ENCODE data around the gene SEZ6L.
A peak's percentile ranks its signal among the peaks of the same experiment; 100 is the strongest.
"Not testable (repeated sequence)": the region's sequence is repeated elsewhere in the genome, so short reads cannot be mapped to it uniquely, and the experiment has no call there.

Gene SEZ6L

DNA sequence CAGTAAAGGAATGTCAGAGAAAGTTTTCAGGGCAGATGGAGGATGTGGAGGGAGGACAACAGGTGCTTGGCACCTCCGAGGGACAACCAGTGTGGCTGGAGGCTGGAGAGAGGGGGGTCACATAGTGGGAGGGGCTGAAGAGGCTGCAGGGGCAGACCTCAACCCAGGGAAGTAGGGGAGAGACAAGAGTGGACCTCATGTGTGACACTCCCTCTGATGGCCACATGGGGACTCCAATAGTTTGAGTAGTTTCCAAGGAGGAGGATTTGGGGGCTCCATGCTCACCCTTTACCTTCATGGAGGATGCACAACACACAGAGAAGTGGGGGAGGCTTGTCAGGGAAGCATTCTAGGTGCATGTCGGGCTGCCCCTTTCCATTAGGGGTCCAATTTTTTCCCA, 224.7 kb downstream of the SEZ6L start:
- DNase-seq = no peak

DNA sequence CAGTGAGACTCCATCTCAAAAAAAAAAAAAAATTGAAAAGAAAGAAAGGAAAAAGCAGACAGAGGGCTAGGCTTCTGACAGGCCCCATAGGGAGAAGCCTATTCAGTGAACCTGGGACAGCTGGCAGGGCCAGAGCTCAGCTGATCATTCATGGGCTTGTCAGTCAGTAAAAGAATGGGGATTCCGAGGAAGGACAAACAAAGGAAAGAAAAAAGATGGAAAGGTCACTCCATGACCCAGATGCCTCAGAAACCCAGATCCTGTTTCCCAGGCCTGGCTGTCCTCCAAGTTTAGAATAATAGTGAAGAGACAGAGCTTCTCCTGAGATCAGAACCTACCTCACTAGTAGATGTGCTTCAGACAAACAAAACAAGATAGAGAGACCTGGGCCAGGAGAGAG, 225.5 kb downstream of the SEZ6L start:
- DNase-seq = no peak

DNA sequence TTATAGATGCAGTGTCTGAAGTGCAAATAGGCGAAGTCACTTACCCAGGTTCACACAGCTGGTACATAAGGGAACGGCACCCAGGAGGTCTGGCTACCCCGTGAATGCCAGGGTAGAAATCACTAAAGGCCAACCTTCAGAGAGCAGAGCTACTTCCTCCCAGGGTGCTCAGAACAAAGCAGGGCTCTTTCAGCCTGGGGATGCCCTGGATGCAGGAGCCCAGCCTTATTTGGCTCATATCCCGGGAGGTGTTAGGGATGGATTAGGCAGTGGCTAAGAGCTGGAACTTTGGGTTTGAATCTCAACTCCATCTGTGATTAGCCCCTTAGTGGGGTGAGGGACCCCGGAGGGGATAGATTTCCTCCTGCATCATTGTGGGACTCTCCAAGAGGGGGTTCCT, 226.7 kb downstream of the SEZ6L start:
- DNase-seq = no peak

DNA sequence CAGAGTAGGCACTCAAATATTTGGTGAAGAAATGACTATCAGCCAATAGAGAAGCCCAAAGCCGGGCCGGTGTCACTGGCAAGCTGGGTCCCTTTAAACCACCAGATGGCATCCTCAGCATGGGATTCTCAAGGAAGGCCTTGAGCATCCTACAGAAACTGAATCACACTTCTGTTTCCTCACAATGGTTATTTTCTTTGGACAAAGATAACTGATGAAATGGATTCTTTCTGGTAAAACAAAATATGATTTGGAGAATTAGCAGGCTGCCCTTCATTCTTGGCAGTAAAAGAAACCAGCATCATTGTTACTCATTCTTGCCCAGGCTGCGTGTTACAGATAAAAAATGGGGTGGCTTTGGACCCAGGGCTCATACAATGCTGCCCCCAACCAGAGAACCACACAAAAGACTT, 229.5 kb downstream of the SEZ6L start:
- DNase-seq = no peak

DNA sequence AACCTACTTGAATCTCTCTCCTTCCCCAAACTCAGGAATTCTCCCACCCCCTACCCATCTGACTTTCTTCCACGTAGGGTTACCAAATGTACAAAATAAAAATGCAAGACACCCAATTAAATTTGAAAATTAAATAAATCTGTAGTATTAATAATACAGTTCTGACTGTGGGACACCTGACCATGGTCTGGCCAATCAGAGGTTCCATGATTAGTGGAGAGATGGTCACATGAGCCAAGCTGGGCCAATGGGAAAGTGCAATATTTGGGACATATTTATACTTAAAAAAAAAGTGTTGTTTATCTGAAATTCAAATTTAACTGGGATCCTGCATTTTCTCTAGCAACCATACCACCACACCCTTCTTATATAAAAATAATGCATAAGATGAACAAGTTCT, 230.0 kb downstream of the SEZ6L start:
- no peak for DNase-seq

DNA sequence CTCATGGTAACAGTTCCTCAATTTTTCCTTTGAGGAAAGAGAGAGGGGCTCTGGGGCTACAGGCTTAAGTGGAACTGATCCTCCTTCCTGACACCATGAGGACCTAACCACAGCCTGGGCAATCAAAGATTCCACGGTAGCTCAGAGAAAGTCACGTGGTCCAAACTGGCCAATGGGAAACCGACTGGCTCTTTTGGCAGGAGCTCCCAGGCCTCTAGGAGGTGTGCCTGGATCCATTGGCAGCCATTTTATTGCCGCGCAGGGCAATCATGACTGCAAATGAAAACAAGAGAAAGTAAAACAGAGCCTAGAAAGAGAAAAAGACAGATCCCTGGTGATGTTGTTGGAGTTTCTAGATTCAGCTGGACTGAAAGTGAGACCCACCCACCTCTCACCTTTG, 232.5 kb downstream of the SEZ6L start:
- DNase-seq = no peak

DNA sequence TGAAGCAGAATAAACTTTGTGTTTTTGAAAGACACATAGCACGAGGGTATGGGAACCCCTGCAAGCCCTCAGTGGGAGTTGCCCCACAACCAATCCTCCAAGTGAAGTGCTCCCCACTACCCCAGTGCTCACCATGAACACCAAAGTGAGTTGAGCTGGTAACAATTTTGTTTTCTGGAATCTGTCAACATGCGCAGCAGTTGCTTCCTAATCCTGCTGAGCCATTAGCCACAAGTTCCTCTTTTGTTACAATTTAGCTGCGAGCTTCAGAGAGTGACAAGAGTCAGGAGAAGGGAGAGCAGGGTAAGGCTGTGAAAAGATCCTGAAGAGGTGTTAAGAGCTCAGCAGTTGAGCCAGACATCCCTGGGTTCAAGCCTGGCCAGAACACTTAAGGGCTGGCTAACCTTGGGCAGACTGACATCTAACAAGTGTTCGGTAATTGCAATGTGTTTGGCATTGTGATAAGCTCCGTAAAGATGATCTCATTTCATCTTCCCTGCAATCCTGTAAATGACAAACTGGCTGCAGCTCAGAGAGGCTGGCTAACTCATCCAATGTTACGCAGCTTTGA, 235.7 kb downstream of the SEZ6L start:
- no peak for DNase-seq

DNA sequence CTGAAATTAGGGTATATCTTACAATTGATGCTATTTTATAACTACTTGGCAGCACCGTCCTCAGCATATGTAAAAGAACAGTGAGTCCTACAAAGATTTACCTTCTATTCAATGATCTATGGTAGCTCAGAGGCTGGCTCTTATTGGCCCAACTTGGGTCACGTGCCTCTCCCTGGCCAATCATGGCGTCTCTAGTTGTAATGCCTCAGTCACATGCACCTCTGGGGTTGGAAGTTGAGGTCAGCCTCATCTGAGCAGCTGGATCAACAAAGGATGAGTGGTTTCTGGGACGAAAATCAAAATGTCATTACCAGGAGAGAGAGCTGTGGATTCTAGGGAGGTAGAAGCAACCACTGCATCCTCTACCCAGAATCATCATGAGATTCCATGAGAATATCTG, 236.9 kb downstream of the SEZ6L start:
- no peak for DNase-seq

DNA sequence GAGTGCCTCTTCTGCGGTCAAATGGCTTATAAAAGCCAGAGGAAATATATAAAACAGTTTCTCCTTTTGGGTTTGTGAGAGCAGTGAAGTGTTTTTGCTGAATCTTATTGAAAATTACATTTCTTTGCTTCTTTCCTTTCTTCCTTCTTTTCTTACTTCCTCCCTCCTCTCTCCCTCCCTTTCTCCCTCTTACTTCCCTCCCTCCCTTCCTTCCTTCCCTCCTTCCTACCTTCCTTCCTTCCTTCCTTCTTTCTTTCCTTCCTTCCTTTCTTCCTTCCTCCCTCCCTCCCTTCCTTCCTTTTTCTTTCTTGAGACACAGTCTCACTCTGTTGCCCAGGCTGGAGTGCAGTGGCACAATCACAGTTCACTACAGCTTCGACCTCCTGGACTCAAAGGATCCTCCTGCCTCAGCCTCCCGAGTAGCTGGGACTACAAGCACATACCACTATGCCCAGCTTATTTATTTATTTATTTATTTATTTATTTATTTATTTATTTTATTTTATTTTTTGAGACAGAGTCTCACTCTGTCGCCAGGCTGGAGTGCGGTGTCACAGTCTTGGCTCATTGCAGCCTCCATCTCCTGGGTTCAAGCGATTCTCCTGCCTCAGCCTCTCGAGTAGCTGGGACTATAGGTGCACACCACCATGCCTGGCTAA, 239.4 kb downstream of the SEZ6L start:
- not testable (repeated sequence) for DNase-seq

DNA sequence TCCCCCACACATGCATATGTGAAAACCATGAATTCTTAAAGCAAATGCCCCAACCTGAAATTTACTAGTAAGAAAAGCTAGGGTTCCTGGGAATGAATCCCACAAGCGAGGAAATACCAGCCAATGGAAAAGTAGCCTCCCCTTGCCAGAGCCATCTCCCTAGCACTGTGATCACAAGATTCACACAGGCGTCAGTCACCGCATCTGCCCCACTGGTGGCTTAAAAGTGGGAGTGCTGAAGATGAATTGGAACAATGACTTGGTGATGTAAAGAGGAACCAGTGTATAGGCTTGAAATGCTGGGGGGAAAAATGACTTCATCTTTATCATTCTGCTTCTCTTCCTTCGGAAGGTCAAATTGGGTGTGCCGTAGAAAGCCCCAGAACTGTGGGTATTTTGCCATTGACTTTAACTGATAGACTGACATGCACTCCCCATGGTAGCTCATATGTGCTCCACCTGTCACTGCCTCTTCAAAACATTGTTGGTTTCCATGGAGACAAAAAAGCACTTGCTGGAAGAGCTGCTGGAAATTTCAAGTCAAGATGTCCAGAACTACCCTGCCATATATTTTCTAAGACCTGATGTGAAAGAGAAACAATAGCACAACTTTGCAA, 240.6 kb downstream of the SEZ6L start:
- DNase-seq = no peak

DNA sequence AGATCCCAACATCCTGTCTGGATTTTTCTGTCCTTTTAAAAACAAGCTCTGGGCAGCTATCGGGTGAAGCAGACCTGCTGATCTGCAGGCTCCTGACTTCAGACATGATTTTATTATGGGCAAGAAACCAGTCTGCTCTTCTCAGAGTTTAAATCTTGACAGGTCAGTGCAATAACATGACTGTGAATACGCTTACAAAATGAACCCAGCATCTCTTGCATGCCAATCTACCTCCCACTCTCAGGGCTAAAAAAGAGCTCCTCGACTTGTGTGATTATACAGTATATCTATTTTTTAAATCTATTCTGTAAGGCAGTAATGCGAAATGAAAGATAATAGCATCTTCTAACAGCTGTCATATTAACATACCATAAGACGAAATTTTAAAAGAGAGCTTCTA, 241.1 kb downstream of the SEZ6L start:
- no peak for DNase-seq

DNA sequence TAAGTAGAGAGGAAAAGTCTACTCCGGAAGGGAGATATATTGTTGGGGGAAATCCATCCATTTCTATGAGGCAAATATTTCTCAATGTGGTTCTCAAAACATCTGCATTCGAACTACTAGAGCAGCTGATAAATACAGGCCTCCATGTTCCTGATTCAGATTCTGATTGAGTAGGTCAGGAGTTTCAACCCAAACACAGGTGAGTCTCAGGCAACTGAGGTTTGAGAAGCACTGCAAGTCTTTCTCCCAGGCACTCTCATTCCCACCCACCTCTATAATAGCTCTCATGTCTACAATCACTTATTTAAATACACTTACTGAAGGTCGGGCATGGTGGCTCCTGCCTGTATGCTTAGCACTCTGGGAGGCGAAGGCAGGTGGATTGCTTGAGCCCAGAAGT, 245.1 kb downstream of the SEZ6L start:
- no peak for DNase-seq

DNA sequence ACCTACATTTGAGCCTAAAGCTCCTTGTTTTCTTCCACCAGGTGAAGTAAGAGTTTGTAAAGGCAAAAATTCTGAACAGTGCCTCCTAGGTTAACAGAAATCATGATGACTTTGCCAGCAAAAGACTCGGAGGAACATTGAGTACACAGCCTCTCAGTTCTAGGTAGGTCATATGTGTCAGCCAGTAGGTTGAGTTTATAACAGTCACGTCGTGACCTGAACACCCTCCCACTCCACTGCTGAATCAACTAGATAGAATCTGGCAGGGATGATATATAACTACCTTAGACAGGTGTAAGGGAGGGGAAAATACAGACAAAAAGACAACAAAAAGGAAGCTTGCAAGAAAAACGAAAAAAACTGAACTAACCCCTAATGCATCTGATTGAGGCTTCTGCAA, 247.0 kb downstream of the SEZ6L start:
- no peak for DNase-seq

DNA sequence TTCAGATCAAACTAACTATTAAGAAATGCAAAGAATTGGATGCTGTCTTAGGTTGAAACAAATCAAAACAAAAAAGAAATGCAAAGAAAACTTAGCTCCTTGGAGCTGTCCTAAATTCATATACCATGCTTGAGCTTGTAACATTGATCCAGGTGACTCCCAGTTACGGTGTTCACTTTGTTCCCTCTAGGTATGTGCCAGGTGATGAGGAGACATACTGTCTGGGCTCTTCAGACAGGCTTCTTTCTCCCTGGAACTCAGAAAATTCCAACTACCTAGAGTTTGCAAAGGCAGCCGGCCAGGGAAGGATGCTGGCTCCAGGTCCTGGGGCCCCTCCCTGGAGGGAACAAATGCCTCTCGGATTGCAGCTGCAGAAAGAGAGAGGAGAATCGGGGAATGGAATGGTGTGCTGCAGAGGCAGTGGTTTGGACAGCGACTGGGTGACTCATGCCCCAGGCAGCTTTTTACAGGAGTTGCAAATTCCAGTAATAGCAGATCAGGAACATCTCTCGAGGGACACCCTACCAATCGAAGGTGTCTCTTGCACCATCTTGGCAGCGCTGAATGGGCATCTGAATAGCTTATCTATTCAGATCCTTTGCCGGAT, 247.5 kb downstream of the SEZ6L start:
- no peak for DNase-seq

DNA sequence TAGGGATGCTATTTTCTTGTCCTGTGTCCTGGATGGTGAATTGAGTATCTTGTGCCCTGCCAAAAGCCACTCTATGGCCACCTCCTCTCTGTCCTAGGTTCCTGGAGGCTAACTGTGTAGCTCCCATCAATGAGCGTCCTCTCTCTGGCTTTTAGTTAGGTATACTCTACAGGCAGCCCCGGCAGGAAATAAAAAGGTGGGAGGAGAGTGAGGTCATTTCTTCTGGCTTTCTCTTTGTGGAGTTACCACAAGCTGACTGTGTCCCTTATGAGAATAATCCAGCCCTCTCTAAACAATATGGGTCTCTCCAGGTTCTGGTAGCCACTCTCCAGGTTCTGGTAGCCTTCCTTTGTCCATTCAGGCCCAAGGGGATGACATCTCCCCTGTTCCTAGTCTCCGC, 248.1 kb downstream of the SEZ6L start:
- DNase-seq = no peak

DNA sequence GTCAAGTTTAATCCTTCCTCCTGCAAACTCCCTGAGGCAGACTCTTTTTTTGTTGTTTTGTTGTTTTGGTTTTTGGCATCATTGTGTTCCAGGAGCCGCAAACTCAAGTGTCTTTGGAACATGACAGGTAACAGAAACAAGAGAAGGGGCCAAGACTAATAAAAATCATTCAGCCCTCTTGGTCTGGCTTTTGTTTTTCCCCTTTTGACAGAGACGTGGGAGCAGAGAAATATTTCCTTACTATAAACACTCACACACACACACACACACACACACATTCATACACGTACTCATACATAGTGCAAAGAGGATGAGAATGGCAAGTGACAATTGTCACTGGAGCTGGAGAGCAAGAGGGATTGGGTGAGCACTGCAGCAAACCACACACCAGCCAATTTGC, 249.4 kb downstream of the SEZ6L start:
- no peak for DNase-seq

DNA sequence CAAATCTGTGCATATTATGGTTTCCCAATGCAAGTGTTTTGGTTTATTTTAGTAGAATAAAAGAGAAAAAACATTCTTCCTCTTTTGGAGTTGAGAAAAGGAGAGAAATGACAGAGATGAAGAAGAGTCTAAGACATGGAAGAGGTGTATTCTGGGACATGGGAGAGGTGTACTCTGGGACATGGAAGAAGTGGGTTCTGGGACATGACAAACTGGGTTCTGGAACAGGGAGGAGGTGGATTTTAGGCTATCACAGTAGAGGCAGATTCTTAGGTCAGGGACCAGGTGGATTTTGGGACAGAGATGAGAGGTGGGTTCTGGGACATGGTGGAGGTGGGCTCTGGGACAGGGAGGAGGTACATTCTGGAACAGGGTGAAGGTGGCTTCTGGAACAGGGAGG, 257.7 kb downstream of the SEZ6L start:
- no peak for DNase-seq

DNA sequence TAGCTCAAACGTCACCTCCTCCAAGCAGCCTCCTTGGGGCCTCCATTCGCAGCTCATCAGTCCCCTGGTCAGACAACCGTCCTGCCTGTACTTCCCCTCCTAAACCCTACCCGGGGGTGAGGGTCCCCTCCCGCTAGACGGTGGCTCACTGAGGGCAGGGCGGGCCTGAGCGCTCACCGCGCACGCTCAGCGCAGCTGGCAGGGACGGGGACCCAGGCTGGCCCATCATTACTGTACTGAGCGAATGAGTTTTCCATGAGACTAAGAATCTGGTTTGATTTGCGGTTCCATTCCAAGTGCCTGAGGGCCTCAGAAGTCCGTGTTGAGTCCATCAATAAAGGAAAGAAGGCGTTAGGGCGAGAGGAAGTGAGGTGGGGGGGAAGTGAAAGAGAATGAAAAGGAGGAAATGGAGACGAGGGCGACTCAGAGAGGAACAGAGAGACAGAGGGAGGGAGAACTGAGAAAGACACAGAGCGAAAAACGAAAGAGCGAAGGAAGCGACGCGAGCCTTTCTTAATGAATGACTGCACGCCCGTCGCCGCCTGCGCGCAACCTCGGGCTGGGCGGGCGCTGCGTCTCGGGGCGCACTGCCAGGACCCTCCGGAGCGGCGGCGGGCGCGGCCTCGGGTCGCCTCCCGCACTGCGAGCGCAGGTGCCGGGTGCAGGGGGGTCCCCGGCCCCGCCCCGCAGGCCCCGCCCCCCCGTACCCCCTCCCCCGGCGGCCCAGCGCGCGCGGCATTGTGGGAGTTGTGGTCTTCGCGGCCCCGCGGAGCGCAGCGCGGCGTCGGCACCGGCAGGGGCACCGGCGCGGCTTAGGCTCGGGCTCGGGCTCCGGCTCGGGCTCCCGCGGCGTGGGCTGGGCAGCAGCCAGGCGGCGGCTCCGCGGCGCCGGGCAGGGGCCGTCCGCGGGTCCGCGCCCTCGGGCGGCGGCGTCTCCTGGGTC, 259.5 kb downstream of the SEZ6L start, which contains the start of gene ASPHD2:
Gene ASPHD2 (plus strand): TSS at position 746 of the 943 bp plus-strand sequence. CDS start 4,356 bp downstream, outside the sequence.
- peak; percentile 75 for DNase-seq

DNA sequence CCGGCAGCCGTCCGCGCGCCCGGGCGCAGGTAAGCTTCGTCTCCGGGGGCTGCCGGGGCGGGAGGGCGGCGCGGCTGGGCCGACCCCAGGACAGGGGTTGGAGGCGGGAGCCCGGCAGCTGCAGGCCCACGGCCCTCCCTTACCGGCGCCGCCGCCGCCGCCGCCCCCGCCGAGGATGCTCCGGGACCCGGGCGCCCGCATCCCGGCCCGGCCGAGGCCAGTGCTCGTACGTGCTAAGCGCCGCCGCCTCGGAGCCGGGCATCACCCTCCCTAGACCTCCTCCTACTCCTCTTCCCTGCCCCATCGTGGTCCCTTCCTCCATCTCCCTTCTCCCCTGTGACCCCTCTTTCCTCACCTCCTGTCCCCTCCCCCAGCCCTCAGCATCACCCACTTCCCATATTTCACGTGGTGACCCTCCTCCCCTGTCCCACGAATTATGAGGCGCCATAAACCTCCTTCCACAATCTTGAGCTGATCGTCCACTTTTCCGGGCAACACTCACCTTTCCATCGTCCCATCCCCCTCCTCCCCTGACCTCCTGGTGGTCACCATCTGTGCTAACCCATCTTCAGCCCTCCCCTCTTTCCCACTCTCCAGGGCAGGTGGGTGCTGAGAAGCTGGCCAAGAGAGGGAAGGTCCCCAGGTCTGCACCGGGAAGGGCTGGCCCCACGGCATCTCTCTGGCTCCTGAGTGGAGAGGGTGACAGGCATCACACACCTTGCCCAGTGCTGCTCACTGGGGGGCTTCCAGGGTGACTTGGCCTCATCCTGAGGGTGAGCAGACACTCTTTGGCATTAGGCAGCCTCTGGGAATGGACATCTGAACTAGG, 260.4 kb downstream of the SEZ6L start:
- DNase-seq = no peak

DNA sequence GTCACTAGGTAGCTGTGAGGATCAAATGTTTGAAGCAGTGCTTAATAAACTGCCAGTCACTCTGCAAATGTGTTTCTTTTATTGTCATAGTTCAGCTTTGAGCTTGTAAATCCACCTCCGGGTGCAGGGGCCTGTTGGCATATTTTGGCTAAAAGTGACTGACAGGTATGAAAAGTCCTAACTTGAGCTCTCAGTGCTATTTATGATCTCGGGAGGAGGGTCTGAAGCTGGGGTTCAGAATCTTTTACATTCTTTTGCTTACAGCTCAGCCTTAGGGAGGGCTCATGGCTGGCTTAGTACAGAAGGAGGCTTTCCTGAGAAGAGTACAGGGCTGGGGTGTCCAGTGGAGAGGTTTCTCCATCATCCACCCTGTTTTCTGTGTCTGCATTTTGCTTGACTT, 261.3 kb downstream of the SEZ6L start:
- no peak for DNase-seq

DNA sequence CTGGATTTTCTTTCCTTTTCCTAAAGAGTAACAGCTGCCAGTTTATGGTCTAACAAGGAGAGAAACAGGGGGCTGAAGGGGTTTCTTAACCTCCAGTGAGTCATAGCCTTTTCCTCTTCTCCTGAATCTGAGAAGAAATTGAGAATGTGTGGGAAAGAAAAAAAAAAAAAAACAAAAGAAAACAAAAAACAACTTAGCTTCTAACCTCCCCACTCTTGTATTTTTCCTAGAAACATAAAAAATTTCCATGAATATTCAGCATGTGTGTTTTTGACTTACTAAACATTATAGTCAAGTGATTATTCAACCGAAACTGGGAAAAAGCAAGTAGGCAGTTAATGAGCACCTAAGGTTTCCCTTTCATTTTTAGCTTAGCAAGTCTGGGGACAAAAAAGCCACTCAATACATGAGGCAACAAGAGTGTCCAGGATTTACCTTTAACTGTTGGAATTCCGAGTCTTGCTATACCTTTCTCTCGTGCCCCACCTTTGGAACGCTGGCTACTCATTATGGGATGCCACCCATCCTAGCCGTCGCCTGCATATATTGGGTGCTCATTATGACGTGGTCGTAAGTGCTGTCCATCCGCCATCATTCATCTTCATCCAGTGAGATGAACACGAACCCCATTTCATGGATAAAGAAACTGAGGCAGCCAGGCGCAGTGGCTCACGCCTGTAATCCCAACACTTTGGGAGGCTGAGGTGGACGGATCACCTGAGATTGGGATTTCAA, 262.2 kb downstream of the SEZ6L start:
- DNase-seq = no peak

All from activated CD4-positive, CD25-positive, alpha-beta regulatory T cell treated with anti-CD3 and anti-CD28 coated beads, Interleukin-2, amount 50 U/mL, for 72 hours (primary cell).